MM.1S (cell line): ENCODE measurements around the gene ARSD.

ENCODE experiments used
- EZH2phosphoT487 ChIP-seq: fragments of 300-600 bp; sonication (generic); IDR thresholded peaks from 2 replicates; pipeline ENCODE4 v1.6.1; 2018; ENCODE audit warnings: antibody characterized with exemption, low read length
- TF ChIP-seq, protein P1 (sequence below): fragments of 300-600 bp; sonication (generic); IDR thresholded peaks from 2 replicates; pipeline ENCODE4 v1.5.1; 2016; ENCODE audit warnings: antibody characterized with exemption, low read length, mixed read lengths

DNA sequence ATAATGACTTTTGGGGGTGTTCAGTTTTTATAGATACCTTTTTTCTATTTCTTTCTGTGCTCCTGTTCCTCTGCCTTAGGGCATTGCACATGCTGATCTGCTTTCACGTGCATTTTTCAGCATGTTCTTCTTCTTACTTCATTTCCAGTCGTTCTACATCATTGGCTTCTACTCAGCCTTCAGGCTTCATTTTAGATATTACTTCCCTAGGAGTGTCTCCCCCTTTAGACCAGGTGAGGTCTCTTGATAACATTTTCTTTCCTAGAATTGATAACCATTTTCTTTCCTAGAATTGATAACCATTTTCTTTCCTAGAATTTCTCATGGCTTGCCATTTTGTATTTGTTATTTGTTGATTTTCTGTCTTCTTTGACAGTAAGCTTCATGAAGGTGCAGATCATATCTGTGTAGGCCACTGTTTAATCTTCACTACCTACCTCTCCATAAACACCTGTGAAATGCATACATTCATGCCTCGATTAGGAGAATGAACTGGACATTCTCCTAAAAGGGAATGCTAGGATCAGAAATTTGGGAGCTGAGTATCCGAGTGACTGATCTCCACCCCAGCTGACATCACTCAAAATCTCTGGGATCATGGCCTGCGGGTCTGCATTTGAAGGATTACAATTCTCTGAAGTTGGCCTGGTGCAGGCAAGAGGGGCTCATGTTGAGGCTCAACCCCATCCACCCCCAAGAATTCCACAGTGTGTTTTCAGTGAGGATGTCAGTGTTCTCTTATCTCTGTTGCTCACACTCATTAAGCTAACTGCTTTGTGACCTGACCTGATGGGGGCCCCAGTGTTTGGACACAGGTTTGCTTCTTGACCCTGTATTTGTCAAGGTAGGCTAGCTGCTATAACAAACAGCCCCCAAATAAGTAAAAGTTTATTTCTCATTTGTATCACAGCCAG, 54.7 kb downstream of the ARSD start:
- TF ChIP-seq, protein P1, sequence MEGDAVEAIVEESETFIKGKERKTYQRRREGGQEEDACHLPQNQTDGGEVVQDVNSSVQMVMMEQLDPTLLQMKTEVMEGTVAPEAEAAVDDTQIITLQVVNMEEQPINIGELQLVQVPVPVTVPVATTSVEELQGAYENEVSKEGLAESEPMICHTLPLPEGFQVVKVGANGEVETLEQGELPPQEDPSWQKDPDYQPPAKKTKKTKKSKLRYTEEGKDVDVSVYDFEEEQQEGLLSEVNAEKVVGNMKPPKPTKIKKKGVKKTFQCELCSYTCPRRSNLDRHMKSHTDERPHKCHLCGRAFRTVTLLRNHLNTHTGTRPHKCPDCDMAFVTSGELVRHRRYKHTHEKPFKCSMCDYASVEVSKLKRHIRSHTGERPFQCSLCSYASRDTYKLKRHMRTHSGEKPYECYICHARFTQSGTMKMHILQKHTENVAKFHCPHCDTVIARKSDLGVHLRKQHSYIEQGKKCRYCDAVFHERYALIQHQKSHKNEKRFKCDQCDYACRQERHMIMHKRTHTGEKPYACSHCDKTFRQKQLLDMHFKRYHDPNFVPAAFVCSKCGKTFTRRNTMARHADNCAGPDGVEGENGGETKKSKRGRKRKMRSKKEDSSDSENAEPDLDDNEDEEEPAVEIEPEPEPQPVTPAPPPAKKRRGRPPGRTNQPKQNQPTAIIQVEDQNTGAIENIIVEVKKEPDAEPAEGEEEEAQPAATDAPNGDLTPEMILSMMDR = no peak
- TF ChIP-seq EZH2phosphoT487 = no peak
